HepG2 (cell line): ENCODE results near the gene UBE2C. TPM values are rescaled to one million over a fixed set of nuclear protein-coding genes. Genes with fewer than 3 reads are reported as not detected.
A peak's percentile ranks its signal among the peaks of the same experiment; 100 is the strongest.

Source experiments
- CBX1 ChIP-seq: IDR thresholded peaks from one replicate; pipeline ENCODE4 v1.6.1; 2016; ENCODE audit warnings: antibody characterized with exemption, low read depth
- EED ChIP-seq: sonication (generic); formaldehyde crosslinking; IDR thresholded peaks from 2 replicates; pipeline ENCODE4 v1.5.0; 2020; ENCODE audit warnings: mild to moderate bottlenecking, missing genetic modification reagents
- ELF1 ChIP-seq: sonication (generic); formaldehyde crosslinking; IDR thresholded peaks from 2 replicates; pipeline ENCODE4 v1.4.0; 2020; ENCODE audit warnings: missing genetic modification reagents
- HDAC1 ChIP-seq: sonication (generic); formaldehyde crosslinking; IDR thresholded peaks from 2 replicates; pipeline ENCODE4 v1.5.1; 2020; ENCODE audit warnings: mild to moderate bottlenecking, missing genetic modification reagents
- MBNL3 ChIP-seq: fragments of 250-450 bp; sonication (Bioruptor Pico); conservative IDR thresholded peaks from 2 replicates; pipeline ENCODE4 v1.8.0; 2022; ENCODE audit warnings: mild to moderate bottlenecking, inconsistent platforms
- MXI1 ChIP-seq: IDR thresholded peaks from 3 replicates; pipeline ENCODE4 v1.6.1; 2012; ENCODE audit warnings: low read depth, low read length, inconsistent platforms, borderline replicate concordance
- NCOA2 ChIP-seq: sonication (generic); formaldehyde crosslinking; IDR thresholded peaks from 2 replicates; pipeline ENCODE4 v1.8.0; 2022; ENCODE audit warnings: inconsistent platforms
- NCOA5 ChIP-seq: sonication (generic); formaldehyde crosslinking; IDR thresholded peaks from 2 replicates; pipeline ENCODE4 v1.4.0; 2020; ENCODE audit warnings: missing genetic modification reagents
- NFKBIZ ChIP-seq: IDR thresholded peaks from 2 replicates; pipeline ENCODE4 v1.6.1; 2018; ENCODE audit warnings: missing genetic modification reagents, missing compliant biosample characterization
- SIX1 ChIP-seq: sonication (generic); formaldehyde crosslinking; IDR thresholded peaks from 2 replicates; pipeline ENCODE4 v1.4.0; 2020; ENCODE audit warnings: missing genetic modification reagents, borderline replicate concordance
- SKI ChIP-seq: fragments of 450-650 bp; IDR thresholded peaks from one replicate; pipeline ENCODE4 v1.6.1; 2018; ENCODE audit warnings: mild to moderate bottlenecking; ENCODE audit not compliant: partially characterized antibody
- SMAD9 ChIP-seq: sonication (generic); formaldehyde crosslinking; IDR thresholded peaks from 2 replicates; pipeline ENCODE4 v1.5.1; 2020; ENCODE audit warnings: mild to moderate bottlenecking, missing genetic modification reagents
- SRSF1 ChIP-seq: fragments of 200-400 bp; formaldehyde crosslinking; optimal IDR thresholded peaks from 2 replicates; pipeline ENCODE3; 2017; ENCODE audit warnings: mild to moderate bottlenecking, low read depth, low read length, moderate library complexity
- TEAD2 ChIP-seq: sonication (generic); formaldehyde crosslinking; IDR thresholded peaks from 2 replicates; pipeline ENCODE4 v1.9.0; 2021; ENCODE audit warnings: missing genetic modification reagents
- ZMYM2 ChIP-seq: sonication (generic); formaldehyde crosslinking; IDR thresholded peaks from 2 replicates; pipeline ENCODE4 v1.8.0; 2022; ENCODE audit warnings: mild to moderate bottlenecking, missing genetic modification reagents
- ZNF234 ChIP-seq: sonication (generic); formaldehyde crosslinking; conservative IDR thresholded peaks from 2 replicates; pipeline ENCODE4 v1.5.1; 2020; ENCODE audit warnings: mild to moderate bottlenecking, missing genetic modification reagents
- ZNF7 ChIP-seq: IDR thresholded peaks from 2 replicates; pipeline ENCODE4 v1.6.1; 2016; ENCODE audit warnings: missing biosample characterization, missing genetic modification reagents
- ZNF839 ChIP-seq: sonication (generic); formaldehyde crosslinking; IDR thresholded peaks from 2 replicates; pipeline ENCODE4 v1.4.0; 2020; ENCODE audit warnings: missing genetic modification reagents, mild to moderate bottlenecking, borderline replicate concordance
- ZSCAN21 ChIP-seq: sonication (generic); formaldehyde crosslinking; IDR thresholded peaks from 2 replicates; pipeline ENCODE4 v1.8.0; 2022; ENCODE audit warnings: mild to moderate bottlenecking, missing genetic modification reagents, moderate library complexity, borderline replicate concordance
- polyA plus RNA-seq, 8 experiments: library from polyadenylated mRNA; depleted of rRNA in 3 of 8; stranded (reverse) in 7 of 8; unstranded in 1 of 8; fragments of >200 nt; fragmentation: Illumina TruSeq in 4 of 8; extraction: Trizol in 4 of 8; gene quantifications; 2 replicates each; pipeline versions ENCODE4 v1.2.1 to v1.2.3, GENCODE V29; 2011 to 2016; ENCODE audit warnings: low read depth in 4 of 8, missing spikeins in 1 of 8, mixed read lengths in 1 of 8; ENCODE audit not compliant: insufficient read depth in 1 of 8
- total RNA-seq, 5 experiments: library from RNA; depleted of rRNA; stranded (reverse); fragments of >200 nt; fragmentation: Illumina TruSeq; extraction: Trizol; gene quantifications; 2 replicates each; pipeline ENCODE4 v1.2.3, GENCODE V29; 2016; ENCODE audit warnings: low read depth in 1 of 5
- TF ChIP-seq, protein P1 (sequence below): IDR thresholded peaks from 2 replicates; pipeline ENCODE4 v1.6.1; 2016; ENCODE audit warnings: mild to moderate bottlenecking, missing biosample characterization, missing genetic modification reagents
- TF ChIP-seq, protein P2 (sequence below): sonication (generic); formaldehyde crosslinking; IDR thresholded peaks from 2 replicates; pipeline ENCODE4 v1.8.1; 2022; ENCODE audit warnings: low read depth, mild to moderate bottlenecking, missing genetic modification reagents
- TF ChIP-seq, protein P3 (sequence below): sonication (generic); formaldehyde crosslinking; IDR thresholded peaks from 2 replicates; pipeline ENCODE4 v1.4.0; 2020; ENCODE audit warnings: mild to moderate bottlenecking, missing genetic modification reagents
- TF ChIP-seq, protein P4 (sequence below): sonication (generic); formaldehyde crosslinking; IDR thresholded peaks from 2 replicates; pipeline ENCODE4 v1.5.1; 2020; ENCODE audit warnings: mild to moderate bottlenecking, moderate library complexity, missing genetic modification reagents

Gene UBE2C
- total and polyA plus RNA-seq, 2 of the 13 experiments (the other 11 are each of a cell fraction or from before 2014, with no cell fraction given) = 100 to 123 TPM

DNA sequence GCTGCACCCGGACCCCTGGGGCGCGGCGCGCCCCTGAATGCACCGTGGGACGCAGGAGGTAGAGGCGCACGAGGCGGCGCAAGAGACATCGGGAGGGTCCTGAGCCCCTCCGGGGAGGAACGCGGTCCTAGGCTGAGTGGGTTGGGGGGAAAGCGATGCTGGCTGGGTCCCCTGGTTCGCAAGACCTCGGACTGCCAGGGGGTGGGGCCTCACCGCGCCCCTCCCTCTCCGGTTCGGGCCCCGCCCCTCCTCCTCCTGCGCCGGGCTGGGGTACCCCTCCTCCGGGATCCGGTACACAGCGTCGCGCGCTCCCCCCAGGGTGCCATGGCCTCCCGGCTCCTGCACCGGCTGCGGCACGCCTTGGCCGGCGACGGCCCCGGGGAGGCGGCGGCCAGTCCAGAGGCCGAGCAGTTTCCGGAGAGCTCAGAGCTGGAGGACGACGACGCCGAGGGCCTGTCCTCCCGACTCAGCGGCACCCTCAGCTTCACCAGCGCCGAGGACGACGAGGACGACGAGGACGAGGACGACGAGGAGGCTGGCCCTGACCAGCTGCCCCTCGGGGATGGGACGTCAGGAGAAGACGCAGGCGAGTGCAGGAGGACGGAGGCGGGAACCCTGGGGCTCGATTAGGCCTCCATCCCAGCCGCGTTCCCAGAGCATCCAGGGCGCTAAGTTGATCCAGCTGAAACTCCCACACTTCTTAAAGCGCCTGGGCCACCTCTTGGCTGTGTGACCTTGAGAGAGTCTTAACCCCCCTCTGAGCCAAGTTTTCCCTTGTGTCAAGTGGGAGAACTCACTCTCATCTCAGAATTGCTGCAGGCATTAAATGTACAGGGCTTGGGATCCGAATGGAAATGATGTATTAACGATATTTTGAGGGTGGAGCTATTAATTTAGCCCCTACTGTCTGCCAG is 21.7 kb downstream of the UBE2C start (continued):
- TF ChIP-seq, protein P1, sequence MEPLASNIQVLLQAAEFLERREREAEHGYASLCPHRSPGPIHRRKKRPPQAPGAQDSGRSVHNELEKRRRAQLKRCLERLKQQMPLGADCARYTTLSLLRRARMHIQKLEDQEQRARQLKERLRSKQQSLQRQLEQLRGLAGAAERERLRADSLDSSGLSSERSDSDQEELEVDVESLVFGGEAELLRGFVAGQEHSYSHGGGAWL (CRISPR knock-in tag) = peak; percentile 81; the same call in 1 of the 2 replicates
- TF ChIP-seq SKI (no peak), NFKBIZ (CRISPR knock-in tag) (0 out of 2 replicates have a peak, but pooled peaks have one; percentile 25), ZSCAN21 (CRISPR knock-in tag) (no peak), EED (CRISPR knock-in tag) (peak; percentile 21; the same call in 1 of the 2 replicates), NCOA5 (no peak), MXI1 (no peak), SRSF1 (peak; percentile 65), ZNF234 (CRISPR knock-in tag) (no peak; the same call in 1 of the 2 replicates), TEAD2 (CRISPR knock-in tag) (peak; percentile 16), ELF1 (CRISPR knock-in tag) (no peak), ZMYM2 (CRISPR knock-in tag) (peak; percentile 82; the same call in 1 of the 2 replicates), SIX1 (CRISPR knock-in tag) (no peak; the same call in 1 of the 2 replicates), ZNF7 (CRISPR knock-in tag) (no peak), HDAC1 (CRISPR knock-in tag) (peak; percentile 55; the same call in 1 of the 2 replicates), SMAD9 (no peak), NCOA2 (CRISPR knock-in tag) (no peak), ZNF839 (0 out of 2 replicates have a peak, but pooled peaks have one; percentile 51), CBX1 (peak; percentile 47), MBNL3 (CRISPR knock-in tag) (no peak)
- TF ChIP-seq, protein P2, sequence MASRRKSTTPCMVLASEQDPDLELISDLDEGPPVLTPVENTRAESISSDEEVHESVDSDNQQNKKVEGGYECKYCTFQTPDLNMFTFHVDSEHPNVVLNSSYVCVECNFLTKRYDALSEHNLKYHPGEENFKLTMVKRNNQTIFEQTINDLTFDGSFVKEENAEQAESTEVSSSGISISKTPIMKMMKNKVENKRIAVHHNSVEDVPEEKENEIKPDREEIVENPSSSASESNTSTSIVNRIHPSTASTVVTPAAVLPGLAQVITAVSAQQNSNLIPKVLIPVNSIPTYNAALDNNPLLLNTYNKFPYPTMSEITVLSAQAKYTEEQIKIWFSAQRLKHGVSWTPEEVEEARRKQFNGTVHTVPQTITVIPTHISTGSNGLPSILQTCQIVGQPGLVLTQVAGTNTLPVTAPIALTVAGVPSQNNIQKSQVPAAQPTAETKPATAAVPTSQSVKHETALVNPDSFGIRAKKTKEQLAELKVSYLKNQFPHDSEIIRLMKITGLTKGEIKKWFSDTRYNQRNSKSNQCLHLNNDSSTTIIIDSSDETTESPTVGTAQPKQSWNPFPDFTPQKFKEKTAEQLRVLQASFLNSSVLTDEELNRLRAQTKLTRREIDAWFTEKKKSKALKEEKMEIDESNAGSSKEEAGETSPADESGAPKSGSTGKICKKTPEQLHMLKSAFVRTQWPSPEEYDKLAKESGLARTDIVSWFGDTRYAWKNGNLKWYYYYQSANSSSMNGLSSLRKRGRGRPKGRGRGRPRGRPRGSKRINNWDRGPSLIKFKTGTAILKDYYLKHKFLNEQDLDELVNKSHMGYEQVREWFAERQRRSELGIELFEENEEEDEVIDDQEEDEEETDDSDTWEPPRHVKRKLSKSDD (CRISPR knock-in tag) = no peak
- TF ChIP-seq, protein P3, sequence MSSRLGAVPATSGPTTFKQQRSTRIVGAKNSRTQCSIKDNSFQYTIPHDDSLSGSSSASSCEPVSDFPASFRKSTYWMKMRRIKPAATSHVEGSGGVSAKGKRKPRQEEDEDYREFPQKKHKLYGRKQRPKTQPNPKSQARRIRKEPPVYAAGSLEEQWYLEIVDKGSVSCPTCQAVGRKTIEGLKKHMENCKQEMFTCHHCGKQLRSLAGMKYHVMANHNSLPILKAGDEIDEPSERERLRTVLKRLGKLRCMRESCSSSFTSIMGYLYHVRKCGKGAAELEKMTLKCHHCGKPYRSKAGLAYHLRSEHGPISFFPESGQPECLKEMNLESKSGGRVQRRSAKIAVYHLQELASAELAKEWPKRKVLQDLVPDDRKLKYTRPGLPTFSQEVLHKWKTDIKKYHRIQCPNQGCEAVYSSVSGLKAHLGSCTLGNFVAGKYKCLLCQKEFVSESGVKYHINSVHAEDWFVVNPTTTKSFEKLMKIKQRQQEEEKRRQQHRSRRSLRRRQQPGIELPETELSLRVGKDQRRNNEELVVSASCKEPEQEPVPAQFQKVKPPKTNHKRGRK (CRISPR knock-in tag) = no peak; the same call in 1 of the 2 replicates
- TF ChIP-seq, protein P4, sequence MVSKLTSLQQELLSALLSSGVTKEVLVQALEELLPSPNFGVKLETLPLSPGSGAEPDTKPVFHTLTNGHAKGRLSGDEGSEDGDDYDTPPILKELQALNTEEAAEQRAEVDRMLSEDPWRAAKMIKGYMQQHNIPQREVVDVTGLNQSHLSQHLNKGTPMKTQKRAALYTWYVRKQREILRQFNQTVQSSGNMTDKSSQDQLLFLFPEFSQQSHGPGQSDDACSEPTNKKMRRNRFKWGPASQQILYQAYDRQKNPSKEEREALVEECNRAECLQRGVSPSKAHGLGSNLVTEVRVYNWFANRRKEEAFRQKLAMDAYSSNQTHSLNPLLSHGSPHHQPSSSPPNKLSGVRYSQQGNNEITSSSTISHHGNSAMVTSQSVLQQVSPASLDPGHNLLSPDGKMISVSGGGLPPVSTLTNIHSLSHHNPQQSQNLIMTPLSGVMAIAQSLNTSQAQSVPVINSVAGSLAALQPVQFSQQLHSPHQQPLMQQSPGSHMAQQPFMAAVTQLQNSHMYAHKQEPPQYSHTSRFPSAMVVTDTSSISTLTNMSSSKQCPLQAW (CRISPR knock-in tag) = peak; percentile 72; the same call in 1 of the 2 replicates
